ENCODE data around the gene PCCB.

- TF ChIP-seq, protein P1, sequence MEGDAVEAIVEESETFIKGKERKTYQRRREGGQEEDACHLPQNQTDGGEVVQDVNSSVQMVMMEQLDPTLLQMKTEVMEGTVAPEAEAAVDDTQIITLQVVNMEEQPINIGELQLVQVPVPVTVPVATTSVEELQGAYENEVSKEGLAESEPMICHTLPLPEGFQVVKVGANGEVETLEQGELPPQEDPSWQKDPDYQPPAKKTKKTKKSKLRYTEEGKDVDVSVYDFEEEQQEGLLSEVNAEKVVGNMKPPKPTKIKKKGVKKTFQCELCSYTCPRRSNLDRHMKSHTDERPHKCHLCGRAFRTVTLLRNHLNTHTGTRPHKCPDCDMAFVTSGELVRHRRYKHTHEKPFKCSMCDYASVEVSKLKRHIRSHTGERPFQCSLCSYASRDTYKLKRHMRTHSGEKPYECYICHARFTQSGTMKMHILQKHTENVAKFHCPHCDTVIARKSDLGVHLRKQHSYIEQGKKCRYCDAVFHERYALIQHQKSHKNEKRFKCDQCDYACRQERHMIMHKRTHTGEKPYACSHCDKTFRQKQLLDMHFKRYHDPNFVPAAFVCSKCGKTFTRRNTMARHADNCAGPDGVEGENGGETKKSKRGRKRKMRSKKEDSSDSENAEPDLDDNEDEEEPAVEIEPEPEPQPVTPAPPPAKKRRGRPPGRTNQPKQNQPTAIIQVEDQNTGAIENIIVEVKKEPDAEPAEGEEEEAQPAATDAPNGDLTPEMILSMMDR (conservative IDR thresholded peaks at IDR 0.05; ENCODE audit: low read length), result no peak
- TF ChIP-seq EZH2phosphoT487 (IDR thresholded peaks at IDR 0.05; ENCODE audit: borderline replicate concordance, low read depth, low read length), result no peak
Observed at GRCh38 chr3:136350132-136350531, 100.0 kb downstream of the PCCB start.
